HepG2 (cell line): ENCODE results near the gene TMEM135. TPM values are rescaled to one million over a fixed set of nuclear protein-coding genes. Genes with fewer than 3 reads are reported as not detected.

Source experiments
- ATAC-seq: fragments of 200-7000 bp; cut with Tn5 transposase; 3 replicates; pipeline ENCODE4 v1.9.1; 2020; ENCODE audit warnings: mild to moderate bottlenecking, moderate library complexity
- BruUV-seq: library from RNA; stranded (reverse); fragments of 400-500 nt; replicated peaks from 2 replicates; lab custom pipeline; 2021; lab: Mats Ljungman, UMichigan
- CTCF ChIA-PET: fragments of 300-600 bp; formaldehyde crosslinking; extraction: SDS; loops from one replicate; lab custom pipeline; 2021; ENCODE audit warnings: low total read pairs, inconsistent platforms, low intra/inter-chr PET ratio; lab: Yijun Ruan, JAX
- POLR2A ChIA-PET: fragments of 350-600 bp; sonication (Branson Sonifier 250); formaldehyde crosslinking; loops from one replicate; lab custom pipeline; 2020; ENCODE audit warnings: antibody characterized with exemption, inconsistent platforms; lab: Yijun Ruan, JAX
- DNase-seq: peaks from one replicate; pipeline ENCODE4 v3.0.0-alpha.2; 2015; ENCODE audit warnings: low spot score
- FAIRE-seq: peaks from 3 replicates; lab custom pipeline; 2011; peaks lifted over from hg19 to GRCh38; lab: Jason Lieb, UNC
- H2AFZ ChIP-seq: one replicate; pipeline ENCODE4 v1.6.1; 2011; ENCODE audit warnings: low read length, inconsistent platforms
- H3K27ac ChIP-seq: fragments of 300-600 bp; 3 replicates; pipeline ENCODE4 v1.8.0; 2011; ENCODE audit warnings: mixed run types, mild to moderate bottlenecking, mixed read lengths, low read length, inconsistent platforms; ENCODE audit not compliant: insufficient read depth; ENCODE audit errors: extremely low read length
- H3K27me3 ChIP-seq, 2 experiments: fragments of 200-600 bp in 1 of 2; 2 replicates in 1 of 2; 3 replicates in 1 of 2; pipeline versions ENCODE4 v1.6.0 to v1.8.0; 2011; ENCODE audit warnings: low read length in 2 of 2, mild to moderate bottlenecking in 2 of 2, moderate library complexity in 2 of 2, inconsistent platforms in 1 of 2; ENCODE audit not compliant: insufficient read depth in 2 of 2, control insufficient read depth in 1 of 2
- H3K36me3 ChIP-seq, 2 experiments: fragments of 200-600 bp in 1 of 2; replicated peaks in 1 of 2; 2 replicates in 1 of 2; 3 replicates in 1 of 2; pipeline versions ENCODE4 v1.5.1 to v1.8.0; 2011; ENCODE audit warnings: low read length in 2 of 2, inconsistent platforms in 1 of 2; ENCODE audit not compliant: insufficient read depth in 2 of 2, control insufficient read depth in 1 of 2
- H3K4me1 ChIP-seq: 2 replicates; pipeline ENCODE4 v1.5.1; 2012; ENCODE audit warnings: low read length, inconsistent platforms; ENCODE audit not compliant: insufficient read depth
- H3K4me2 ChIP-seq: 2 replicates; pipeline ENCODE4 v1.6.0; 2011; ENCODE audit warnings: low read depth, low read length, inconsistent platforms
- H3K4me3 ChIP-seq, 3 experiments: fragments of 200-600 bp in 1 of 3; sonication (generic), shearing (Covaris generic) in 1 of 3; replicated peaks in 1 of 3; 2 replicates each; pipeline ENCODE4 v1.5.1; 2011 to 2016; ENCODE audit warnings: low read length in 3 of 3, inconsistent platforms in 2 of 3, low read depth in 2 of 3, mild to moderate bottlenecking in 2 of 3, control low read depth in 1 of 3, mixed read lengths in 1 of 3; ENCODE audit not compliant: insufficient read depth in 1 of 3
- H3K79me2 ChIP-seq: one replicate; pipeline ENCODE4 v1.6.1; 2011; ENCODE audit warnings: low read length, inconsistent platforms; ENCODE audit not compliant: insufficient read depth
- H3K9ac ChIP-seq: 2 replicates; pipeline ENCODE4 v1.6.0; 2011; ENCODE audit warnings: mild to moderate bottlenecking, low read depth, low read length, inconsistent platforms; ENCODE audit not compliant: insufficient read depth
- H3K9me3 ChIP-seq: 2 replicates; pipeline ENCODE4 v1.5.1; 2012; ENCODE audit warnings: mild to moderate bottlenecking, low read length
- H4K20me1 ChIP-seq: 2 replicates; pipeline ENCODE4 v1.6.0; 2011; ENCODE audit warnings: inconsistent platforms, mild to moderate bottlenecking, low read length, moderate library complexity; ENCODE audit not compliant: insufficient read depth
- CEBPB ChIP-seq: IDR thresholded peaks from 2 replicates; pipeline ENCODE4 v1.6.1; 2011; ENCODE audit warnings: low read depth, low read length, improper control_type of control experiment, borderline replicate concordance
- HBP1 ChIP-seq: IDR thresholded peaks from 2 replicates; pipeline ENCODE4 v1.6.1; 2016; ENCODE audit warnings: low read depth, control low read depth
- HCFC1 ChIP-seq: fragments of 150-350 bp; IDR thresholded peaks from 2 replicates; pipeline ENCODE4 v1.6.1; 2014; ENCODE audit warnings: low read depth, low read length
- MBNL3 ChIP-seq: fragments of 250-450 bp; sonication (Bioruptor Pico); conservative IDR thresholded peaks from 2 replicates; pipeline ENCODE4 v1.8.0; 2022; ENCODE audit warnings: mild to moderate bottlenecking, inconsistent platforms
- SNAPC4 ChIP-seq: sonication (generic); formaldehyde crosslinking; IDR thresholded peaks from 2 replicates; pipeline ENCODE4 v1.4.0; 2020; ENCODE audit warnings: mild to moderate bottlenecking, missing genetic modification reagents
- TARDBP ChIP-seq: sonication (generic); formaldehyde crosslinking; IDR thresholded peaks from 2 replicates; pipeline ENCODE4 v1.8.0; 2022; ENCODE audit warnings: mild to moderate bottlenecking, missing genetic modification reagents
- WGBS: methylation state at CpG from one replicate; pipeline ENCODE4 v1.1.6; 2017; ENCODE audit warnings: low lambda C conversion rate; 5-methylcytosine and 5-hydroxymethylcytosine counted together
- in situ Hi-C: cut with HindIII; loops from 2 replicates; pipeline ENCODE4 v1.10.0; 2017; ENCODE audit warnings: low pct_unique_long_range_greater_than_20kb; ENCODE audit not compliant: extremely low pct_ligation_motif_present
- intact Hi-C: fragments of 100-400 bp; cut with micrococcal nuclease; formaldehyde crosslinking; loops from one replicate; pipeline ENCODE4 v1.10.0; 2022; ENCODE audit not compliant: unreplicated experiment
- polyA plus RNA-seq, 8 experiments: library from polyadenylated mRNA; depleted of rRNA in 3 of 8; stranded (reverse) in 7 of 8; unstranded in 1 of 8; fragments of >200 nt; fragmentation: Illumina TruSeq in 4 of 8; extraction: Trizol in 4 of 8; gene quantifications; 2 replicates each; pipeline versions ENCODE4 v1.2.1 to v1.2.3, GENCODE V29; 2011 to 2016; ENCODE audit warnings: low read depth in 4 of 8, missing spikeins in 1 of 8, mixed read lengths in 1 of 8; ENCODE audit not compliant: insufficient read depth in 1 of 8
- total RNA-seq, 5 experiments: library from RNA; depleted of rRNA; stranded (reverse); fragments of >200 nt; fragmentation: Illumina TruSeq; extraction: Trizol; gene quantifications; 2 replicates each; pipeline ENCODE4 v1.2.3, GENCODE V29; 2016; ENCODE audit warnings: low read depth in 1 of 5

TMEM135 gene
- total and polyA plus RNA-seq, 2 of the 13 experiments (the other 11 are each of a cell fraction or from before 2014, with no cell fraction given): 36.6 to 88.9 TPM

GRCh38 chr11:87039371-87039770 is 1.6 kb downstream of the TMEM135 start:
- BruUV-seq: no TSS peak
- Histone ChIP-seq H3K36me3 (peaks cover 2 to 10% of the 10 kb centered on the region in 2 experiments; a peak in 2 of 5 replicates), H3K9me3 (no peaks in the 10 kb centered on the region), H3K27me3 (no peaks in the 10 kb centered on the region; a peak in 1 of 5 replicates), H3K79me2 (peaks cover 61% of the 10 kb centered on the region), H4K20me1 (peaks cover 5% of the 10 kb centered on the region), H2AFZ (no peak overlapping the region), H3K4me2 (peak overlapping the region; percentile 83), H3K27ac (peak overlapping the region; percentile 95), H3K4me3 (peak overlapping the region; percentile 79 to 98 (median 93); a peak in 5 of 6 replicates), H3K9ac (peak overlapping the region; percentile 86), H3K4me1 (peaks cover 70% of the 10 kb centered on the region)
- ChIA-PET CTCF (no interaction called here), POLR2A (interaction anchor here (1.5 kb wide), 1 partner anchor 100 kb away, joined by 5 read pairs; no protein-coding TSS in a partner anchor)
- no peak for ATAC-seq
- FAIRE-seq: peak; percentile 47
- 29% methylated on average over 3 of the region's 3 CpGs for WGBS
- no peak for DNase-seq
- in situ Hi-C loops: loop anchor here (5.0 kb wide), 2 partner anchors 37 to 87 kb away; no protein-coding TSS in a partner anchor
- intact Hi-C loops: loop anchor here (5.0 kb wide), 1 partner anchor 38 kb away; no protein-coding TSS in a partner anchor
- TF ChIP-seq SNAPC4 (CRISPR knock-in tag) (0 out of 2 replicates have a peak, but pooled peaks have one; percentile 31), HBP1 (CRISPR knock-in tag) (no peak), TARDBP (CRISPR knock-in tag) (no peak), HCFC1 (no peak), CEBPB (peak; percentile 52), MBNL3 (no peak)
